HCT116 (cell line): Measurements from ENCODE around the gene BCKDHB. TPM values are rescaled to one million over a fixed set of nuclear protein-coding genes. Genes with fewer than 3 reads are reported as not detected.

Experiments used
- ATAC-seq: fragments of 200-7000 bp; cut with Tn5 transposase; 2 replicates; pipeline ENCODE4 v1.9.1; 2020; ENCODE audit warnings: mild to moderate bottlenecking, moderate library complexity
- BruUV-seq: library from RNA; stranded (reverse); fragments of 400-500 nt; replicated peaks from 2 replicates; lab custom pipeline; 2021; lab: Mats Ljungman, UMichigan
- CTCF ChIA-PET: fragments of 300-600 bp; sonication (Branson Sonifier 250); formaldehyde crosslinking; loops from one replicate; lab custom pipeline; 2021; ENCODE audit warnings: antibody characterized with exemption; lab: Charles Lee
- POLR2A ChIA-PET: fragments of 300-600, 350-600 bp; sonication (Branson Sonifier 250); formaldehyde crosslinking; loops from one replicate; lab custom pipeline; 2021; ENCODE audit warnings: antibody characterized with exemption; lab: Charles Lee
- RAD21 ChIA-PET, 2 experiments: fragments of 300-600 bp; sonication (Branson Sonifier 250); formaldehyde crosslinking; loops; one replicate each; lab custom pipeline; 2023; ENCODE audit warnings: low total read pairs in 2 of 2; ENCODE audit not compliant: uncharacterized antibody in 2 of 2, unreplicated experiment in 2 of 2, low non-redundant PET in 1 of 2; lab: Charles Lee
- DNase-seq: peaks from one replicate; pipeline ENCODE4 v3.0.0-alpha.2; 2010; ENCODE audit warnings: low read depth, low spot score
- H2AFZ ChIP-seq: fragments of 200-600 bp; shearing (Covaris generic), sonication (generic); 2 replicates; pipeline ENCODE4 v1.6.1; 2017; ENCODE audit warnings: low read depth, mixed run types, mixed read lengths, antibody characterized with exemption, low read length; ENCODE audit not compliant: poor library complexity, severe bottlenecking
- H3K27ac ChIP-seq: 2 replicates; pipeline ENCODE4 v1.5.1; 2012; ENCODE audit warnings: low read depth, low read length
- H3K27me3 ChIP-seq: fragments of 200-600 bp; sonication (generic); 2 replicates; pipeline ENCODE4 v1.6.1; 2016; ENCODE audit warnings: mixed run types, low read length, mixed read lengths; ENCODE audit not compliant: insufficient read depth
- H3K36me3 ChIP-seq, 2 experiments: fragments of 200-500 bp in 1 of 2; fragments of 200-600 bp in 1 of 2; sonication (Bioruptor generic) in 1 of 2; sonication (generic) in 1 of 2; 2 replicates each; pipeline versions ENCODE4 v1.5.1 to v1.6.1; 2014 to 2016; ENCODE audit warnings: low read length in 2 of 2, inconsistent platforms in 1 of 2, mixed read lengths in 1 of 2, mixed run types in 1 of 2; ENCODE audit not compliant: insufficient read depth in 2 of 2, control insufficient read depth in 1 of 2
- H3K4me1 ChIP-seq, 2 experiments: fragments of 200-600 bp in 1 of 2; sonication (generic) in 1 of 2; 2 replicates each; pipeline versions ENCODE4 v1.5.1 to v1.6.1; 2012 to 2017; ENCODE audit warnings: low read length in 2 of 2, inconsistent platforms in 1 of 2, mild to moderate bottlenecking in 1 of 2, mixed read lengths in 1 of 2, mixed run types in 1 of 2, moderate library complexity in 1 of 2; ENCODE audit not compliant: insufficient read depth in 2 of 2, control insufficient read depth in 1 of 2
- H3K4me2 ChIP-seq: fragments of 200-600 bp; sonication (generic); 2 replicates; pipeline ENCODE4 v1.6.1; 2017; ENCODE audit warnings: mixed run types, low read length, mixed read lengths
- H3K4me3 ChIP-seq, 2 experiments: fragments of 200-600 bp in 1 of 2; sonication (generic) in 1 of 2; replicated peaks in 1 of 2; 2 replicates each; pipeline ENCODE4 v1.5.1; 2011 to 2016; ENCODE audit warnings: low read length in 2 of 2, control low read depth in 1 of 2, low read depth in 1 of 2, mild to moderate bottlenecking in 1 of 2, mixed read lengths in 1 of 2, mixed run types in 1 of 2
- H3K79me2 ChIP-seq: fragments of 200-600 bp; sonication (generic); 2 replicates; pipeline ENCODE4 v1.6.1; 2017; ENCODE audit warnings: mild to moderate bottlenecking, mixed run types, low read length, moderate library complexity, mixed read lengths; ENCODE audit not compliant: insufficient read depth
- H3K9ac ChIP-seq: fragments of 200-600 bp; sonication (generic); 2 replicates; pipeline ENCODE4 v1.6.1; 2016; ENCODE audit warnings: low read length, mixed read lengths
- H3K9me2 ChIP-seq: fragments of 200-600 bp; sonication (generic), shearing (Covaris generic); 2 replicates; pipeline ENCODE4 v1.6.1; 2017; ENCODE audit warnings: mixed run types, mild to moderate bottlenecking, moderate library complexity; ENCODE audit not compliant: insufficient read depth
- H3K9me3 ChIP-seq, 2 experiments: fragments of 200-500 bp in 1 of 2; fragments of 200-600 bp in 1 of 2; sonication (Bioruptor generic) in 1 of 2; sonication (generic) in 1 of 2; 2 replicates each; pipeline ENCODE4 v1.6.1; 2014 to 2017; ENCODE audit warnings: low read length in 2 of 2, mixed read lengths in 2 of 2, inconsistent platforms in 1 of 2, low read depth in 1 of 2, mild to moderate bottlenecking in 1 of 2, mixed run types in 1 of 2, moderate library complexity in 1 of 2; ENCODE audit not compliant: control insufficient read depth in 1 of 2, insufficient read depth in 1 of 2
- H4K20me1 ChIP-seq: fragments of 200-600 bp; sonication (generic), shearing (Covaris generic); 2 replicates; pipeline ENCODE4 v1.6.1; 2017; ENCODE audit warnings: mixed run types, mild to moderate bottlenecking, moderate library complexity; ENCODE audit not compliant: insufficient read depth
- ATF3 ChIP-seq: IDR thresholded peaks from 2 replicates; pipeline ENCODE4 v1.6.1; 2012
- CTCF ChIP-seq, 3 experiments: fragments of 200-600 bp in 1 of 3; sonication (generic) in 1 of 3; IDR thresholded peaks in 2 of 3; conservative IDR thresholded peaks in 1 of 3; 2 replicates each; pipeline ENCODE4 v1.5.1; 2012 to 2017; ENCODE audit warnings: low read depth in 2 of 3, low read length in 2 of 3, antibody characterized with exemption in 1 of 3, borderline replicate concordance in 1 of 3, control low read depth in 1 of 3, mild to moderate bottlenecking in 1 of 3, mixed read lengths in 1 of 3, mixed run types in 1 of 3, moderate library complexity in 1 of 3; ENCODE audit not compliant: insufficient read depth in 1 of 3
- EGR1 ChIP-seq: IDR thresholded peaks from 2 replicates; pipeline ENCODE4 v1.6.1; 2012; ENCODE audit warnings: low read depth
- ELF1 ChIP-seq: IDR thresholded peaks from 2 replicates; pipeline ENCODE4 v1.6.1; 2012; ENCODE audit warnings: low read depth, borderline replicate concordance
- EZH2 ChIP-seq: fragments of 200-600 bp; sonication (generic); IDR thresholded peaks from 2 replicates; pipeline ENCODE4 v1.6.1; 2017; ENCODE audit warnings: antibody characterized with exemption, mixed run types
- EZH2phosphoT487 ChIP-seq: fragments of 200-600 bp; IDR thresholded peaks from 2 replicates; pipeline ENCODE4 v1.6.1; 2018; ENCODE audit warnings: antibody characterized with exemption, borderline replicate concordance
- FOSL1 ChIP-seq: IDR thresholded peaks from 2 replicates; pipeline ENCODE4 v1.6.1; 2012; ENCODE audit warnings: low read depth
- JUND ChIP-seq: IDR thresholded peaks from 2 replicates; pipeline ENCODE4 v1.6.1; 2012
- MAX ChIP-seq: IDR thresholded peaks from 2 replicates; pipeline ENCODE4 v1.6.1; 2012
- POLR2A ChIP-seq: IDR thresholded peaks from 2 replicates; pipeline ENCODE4 v1.7.0; 2011; ENCODE audit warnings: borderline replicate concordance; ENCODE audit not compliant: insufficient read depth, insufficient read length; ENCODE audit errors: extremely low read depth
- POLR2AphosphoS5 ChIP-seq: IDR thresholded peaks from 2 replicates; pipeline ENCODE4 v1.6.1; 2011; ENCODE audit warnings: mild to moderate bottlenecking, low read depth, low read length, moderate library complexity
- RAD21 ChIP-seq: IDR thresholded peaks from 2 replicates; pipeline ENCODE4 v1.6.1; 2012; ENCODE audit warnings: low read depth, mild to moderate bottlenecking
- REST ChIP-seq: IDR thresholded peaks from 2 replicates; pipeline ENCODE4 v1.6.1; 2012; ENCODE audit warnings: low read depth
- SIN3A ChIP-seq: IDR thresholded peaks from 2 replicates; pipeline ENCODE4 v1.6.1; 2012; ENCODE audit warnings: low read depth
- SP1 ChIP-seq: IDR thresholded peaks from 2 replicates; pipeline ENCODE4 v1.6.1; 2012; ENCODE audit warnings: low read depth
- SRF ChIP-seq: IDR thresholded peaks from 2 replicates; pipeline ENCODE4 v1.6.1; 2012; ENCODE audit warnings: low read depth
- TCF7L2 ChIP-seq: IDR thresholded peaks from 2 replicates; pipeline ENCODE4 v1.7.0; 2011; ENCODE audit warnings: borderline replicate concordance, inconsistent platforms; ENCODE audit not compliant: insufficient read depth, insufficient read length; ENCODE audit errors: extremely low read depth
- YY1 ChIP-seq: IDR thresholded peaks from 2 replicates; pipeline ENCODE4 v1.6.1; 2011; ENCODE audit warnings: low read length, low read depth, moderate library complexity, mild to moderate bottlenecking; ENCODE audit not compliant: insufficient replicate concordance; ENCODE audit errors: extremely low read depth
- ZBTB33 ChIP-seq: IDR thresholded peaks from 2 replicates; pipeline ENCODE4 v1.6.1; 2011; ENCODE audit warnings: mild to moderate bottlenecking, low read length, moderate library complexity; ENCODE audit not compliant: insufficient replicate concordance; ENCODE audit errors: extremely low read depth
- ZFX ChIP-seq: fragments of 450-650 bp; IDR thresholded peaks from 2 replicates; pipeline ENCODE4 v1.6.1; 2017
- intact Hi-C: fragments of 100-400 bp; cut with micrococcal nuclease; formaldehyde crosslinking; loops from 2 replicates; pipeline ENCODE4 v1.10.0; 2022
- total RNA-seq: library from RNA; stranded (reverse); gene quantifications from one replicate; pipeline ENCODE4 v1.2.1, GENCODE V29; 2021; ENCODE audit not compliant: unreplicated experiment

Gene BCKDHB
- total RNA-seq, 1 experiment from 2014 or later: 11.2 TPM

GRCh38 chr6:80249897-80250296 lies 143.4 kb downstream of the BCKDHB start:
- Histone ChIP-seq H3K9me2 (no peaks in the 10 kb centered on the region), H3K27ac (no peak overlapping the region), H4K20me1 (no peaks in the 10 kb centered on the region), H3K4me3 (no peak overlapping the region), H2AFZ (no peak overlapping the region), H3K36me3 (no peaks in the 10 kb centered on the region), H3K79me2 (no peaks in the 10 kb centered on the region), H3K4me1 (no peaks in the 10 kb centered on the region), H3K4me2 (no peak overlapping the region), H3K9ac (no peak overlapping the region)
- POLR2A ChIA-PET: no interaction called here
- CTCF ChIA-PET: no interaction called here
- BruUV-seq: no TSS peak
- intact Hi-C loops: no loop called here
- ATAC-seq: no peak
- RAD21 ChIA-PET: no interaction called here
- TF ChIP-seq ATF3: no peak
- TF ChIP-seq YY1: no peak
- no peak for TF ChIP-seq SIN3A
- no peak for TF ChIP-seq POLR2AphosphoS5
- no peak for TF ChIP-seq ELF1
- TF ChIP-seq ZFX: no peak
- no peak for TF ChIP-seq JUND
- TF ChIP-seq FOSL1: no peak
- no peak for TF ChIP-seq POLR2A
- no peak for TF ChIP-seq TCF7L2
- TF ChIP-seq EZH2phosphoT487: no peak
- TF ChIP-seq CTCF (IDR thresholded peaks at IDR 0.05 in 2 of 3, conservative IDR thresholded peaks at IDR 0.05 in 1 of 3; ENCODE audit: borderline replicate concordance in 1 of 3, insufficient read depth in 1 of 3, low read depth in 2 of 3, low read length in 2 of 3): no peak
- no peak for TF ChIP-seq EGR1
- no peak for TF ChIP-seq SP1
- no peak for TF ChIP-seq SRF
- no peak for TF ChIP-seq ZBTB33
- no peak for TF ChIP-seq REST
- TF ChIP-seq RAD21: no peak
- TF ChIP-seq EZH2: no peak
- TF ChIP-seq MAX: no peak
- TF ChIP-seq, all 23 proteins: peak for 0
- H3K9me3 ChIP-seq: no peaks in the 10 kb centered on the region
- no peak for DNase-seq
- H3K27me3 ChIP-seq: no peaks in the 10 kb centered on the region
